ENCODE measurements around the gene LEKR1. TPM values are rescaled to one million over a fixed set of nuclear protein-coding genes. Genes with fewer than 3 reads are reported as not detected.
A peak's percentile ranks its signal among the peaks of the same experiment; 100 is the strongest.

Gene LEKR1
- total RNA-seq, 1 donor = 0.81 TPM

GRCh38 chr3:156837115-156837514 is 11.0 kb downstream of the LEKR1 start:
- DNase-seq (ENCODE audit: low read depth) = no peak
- no peak overlapping the region for H3K4me3 ChIP-seq (ENCODE audit: low read depth, low read length)
- no peak for TF ChIP-seq CTCF (IDR thresholded peaks at IDR 0.05; ENCODE audit: insufficient read depth, low read length)

GRCh38 chr3:156838035-156838434 is 11.9 kb downstream of the LEKR1 start:
- no peak overlapping the region for H3K4me3 ChIP-seq (ENCODE audit: low read depth, low read length)
- no peak for DNase-seq (ENCODE audit: low read depth)
- TF ChIP-seq CTCF (IDR thresholded peaks at IDR 0.05; ENCODE audit: insufficient read depth, low read length) = no peak

GRCh38 chr3:156840826-156841689 is 14.9 kb downstream of the LEKR1 start:
- H3K4me3 ChIP-seq (ENCODE audit: low read depth, low read length) = no peak overlapping the region
- TF ChIP-seq CTCF (IDR thresholded peaks at IDR 0.05; ENCODE audit: insufficient read depth, low read length) = no peak
- no peak for DNase-seq (ENCODE audit: low read depth)

GRCh38 chr3:156843071-156843808 is 17.1 kb downstream of the LEKR1 start:
- TF ChIP-seq CTCF (IDR thresholded peaks at IDR 0.05; ENCODE audit: insufficient read depth, low read length) = no peak
- peak; percentile 45 for DNase-seq (ENCODE audit: low read depth)
- H3K4me3 ChIP-seq (ENCODE audit: low read depth, low read length) = no peak overlapping the region

GRCh38 chr3:156847752-156848448 is 21.7 kb downstream of the LEKR1 start:
- DNase-seq (ENCODE audit: low read depth) = peak; percentile 51
- H3K4me3 ChIP-seq (ENCODE audit: low read depth, low read length) = no peak overlapping the region
- TF ChIP-seq CTCF (IDR thresholded peaks at IDR 0.05; ENCODE audit: insufficient read depth, low read length) = no peak

GRCh38 chr3:156859578-156859977 is 33.4 kb downstream of the LEKR1 start:
- no peak for TF ChIP-seq CTCF (IDR thresholded peaks at IDR 0.05; ENCODE audit: insufficient read depth, low read length)
- no peak overlapping the region for H3K4me3 ChIP-seq (ENCODE audit: low read depth, low read length)
- DNase-seq (ENCODE audit: low read depth) = no peak
